Neuron (in vitro differentiated cells): ENCODE data around the gene MYOF.
"Not testable (repeated sequence)": the region's sequence is repeated elsewhere in the genome, so short reads cannot be mapped to it uniquely, and the experiment has no call there.

Source experiments
- H2AFZ ChIP-seq: one replicate; pipeline ENCODE4 v1.6.1; 2013; ENCODE audit warnings: low read depth, mild to moderate bottlenecking, inconsistent platforms, low read length, moderate library complexity
- H3K27me3 ChIP-seq: one replicate; pipeline ENCODE4 v1.6.1; 2013; ENCODE audit warnings: low read length; ENCODE audit not compliant: insufficient read depth
- H3K36me3 ChIP-seq: one replicate; pipeline ENCODE4 v1.6.1; 2013; ENCODE audit warnings: low read length; ENCODE audit not compliant: insufficient read depth
- H3K4me1 ChIP-seq: one replicate; pipeline ENCODE4 v1.6.1; 2013; ENCODE audit warnings: low read length; ENCODE audit not compliant: insufficient read depth
- H3K4me3 ChIP-seq: 2 replicates; pipeline ENCODE4 v1.5.1; 2013; ENCODE audit warnings: mild to moderate bottlenecking, low read length, moderate library complexity
- H3K9me3 ChIP-seq: one replicate; pipeline ENCODE4 v1.6.1; 2013; ENCODE audit warnings: low read length

The MYOF gene

DNA sequence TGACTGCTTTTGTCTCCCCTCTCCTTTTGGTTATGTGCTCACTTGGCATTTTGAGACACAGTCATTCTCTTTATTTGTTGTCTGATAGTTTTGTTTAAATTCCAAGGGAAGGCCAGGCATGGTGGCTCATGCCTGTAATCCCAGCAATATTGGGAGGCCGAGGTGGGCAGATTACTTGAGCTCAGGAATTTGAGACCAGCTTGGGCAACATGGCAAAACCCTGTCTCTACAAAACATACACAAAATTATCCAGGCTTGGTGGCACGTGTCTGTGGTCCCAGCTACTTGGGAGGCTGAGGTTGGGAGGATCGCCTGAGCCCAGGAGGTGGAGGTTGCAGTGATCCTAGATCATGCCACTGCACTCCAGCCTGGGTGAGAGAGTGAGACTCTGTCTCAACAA, 167.5 kb downstream of the MYOF start:
- H3K36me3 ChIP-seq, H3K4me1 ChIP-seq, H3K27me3 ChIP-seq: not testable (repeated sequence)

DNA sequence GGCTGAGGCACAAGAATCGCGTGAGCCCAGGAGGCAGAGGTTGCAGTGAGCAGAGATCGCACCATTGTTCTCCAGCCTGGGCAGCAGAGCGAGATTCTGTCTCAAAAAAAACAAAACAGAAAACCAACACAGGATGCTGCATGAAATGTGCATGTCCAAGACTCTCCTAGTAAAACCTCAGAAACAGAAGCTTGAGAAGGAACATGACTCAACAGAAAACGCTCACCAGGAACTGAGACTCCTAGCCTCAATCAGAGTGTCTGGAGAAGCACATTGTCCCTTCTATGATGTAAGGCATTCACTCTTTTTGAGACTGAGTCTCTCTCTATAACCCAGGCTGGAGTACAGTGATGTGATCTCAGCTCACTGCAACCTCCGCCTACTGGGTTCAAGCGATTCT, 168.3 kb downstream of the MYOF start:
- no peak overlapping the region for H2AFZ ChIP-seq
- no peaks in the 10 kb centered on the region for H3K36me3 ChIP-seq

More for the DNA sequence above, 167.5 kb downstream of the MYOF start:
- H2AFZ ChIP-seq, H3K4me3 ChIP-seq, H3K9me3 ChIP-seq: not testable (repeated sequence)

DNA sequence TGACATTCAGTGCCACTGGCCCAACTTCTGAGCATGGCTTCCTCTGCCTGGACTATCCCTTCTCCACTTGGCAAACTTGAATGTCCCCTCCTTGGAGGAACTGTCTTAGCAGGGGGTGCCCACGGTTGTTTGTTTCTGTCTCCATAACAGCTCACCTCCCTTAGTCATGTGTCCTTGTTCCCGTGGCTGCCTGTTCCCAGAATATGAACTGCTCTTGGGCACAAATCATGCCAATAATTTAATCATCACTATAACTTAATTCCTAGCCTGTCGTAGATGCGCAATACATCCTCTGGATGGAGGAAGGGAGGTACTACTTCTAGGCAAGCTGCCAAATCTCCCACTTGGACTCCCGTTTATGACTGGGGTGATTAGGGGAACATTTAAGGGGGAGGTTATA, 173.1 kb downstream of the MYOF start:
- H3K4me1 ChIP-seq: no peaks in the 10 kb centered on the region
- H3K27me3 ChIP-seq: no peaks in the 10 kb centered on the region
- no peaks in the 10 kb centered on the region for H3K36me3 ChIP-seq

More for the DNA sequence above, 168.3 kb downstream of the MYOF start:
- Histone ChIP-seq H3K27me3 (no peaks in the 10 kb centered on the region), H3K9me3 (no peaks in the 10 kb centered on the region), H3K4me3 (no peak overlapping the region), H3K4me1 (no peaks in the 10 kb centered on the region)

DNA sequence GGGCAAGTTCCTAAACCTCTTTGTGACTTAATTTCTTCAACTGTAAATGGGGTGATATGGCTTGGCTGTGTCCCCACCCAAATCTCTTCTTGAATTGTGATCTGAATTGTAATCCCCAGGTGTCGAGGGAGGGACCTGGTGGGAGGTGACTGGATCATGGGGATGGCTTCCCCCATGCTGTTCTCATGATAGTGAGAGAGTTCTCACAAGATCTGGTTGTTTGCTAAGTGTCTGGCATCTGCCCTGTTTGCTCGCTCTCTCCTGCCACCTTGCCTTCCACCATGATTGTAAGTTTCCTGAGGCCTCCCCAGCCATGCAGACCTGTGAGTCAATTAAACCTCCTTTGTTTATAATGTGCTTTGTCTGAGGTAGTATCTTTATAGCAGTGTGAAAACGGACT, 177.0 kb downstream of the MYOF start:
- H2AFZ ChIP-seq: no peak overlapping the region
- peaks cover 3% of the 10 kb centered on the region for H3K4me1 ChIP-seq
- H3K4me3 ChIP-seq: no peak overlapping the region
- no peaks in the 10 kb centered on the region for H3K36me3 ChIP-seq
- no peaks in the 10 kb centered on the region for H3K27me3 ChIP-seq
- H3K9me3 ChIP-seq: no peaks in the 10 kb centered on the region

More for the DNA sequence above, 173.1 kb downstream of the MYOF start:
- H3K9me3 ChIP-seq: no peaks in the 10 kb centered on the region
- H3K4me3 ChIP-seq: no peak overlapping the region
- no peak overlapping the region for H2AFZ ChIP-seq

DNA sequence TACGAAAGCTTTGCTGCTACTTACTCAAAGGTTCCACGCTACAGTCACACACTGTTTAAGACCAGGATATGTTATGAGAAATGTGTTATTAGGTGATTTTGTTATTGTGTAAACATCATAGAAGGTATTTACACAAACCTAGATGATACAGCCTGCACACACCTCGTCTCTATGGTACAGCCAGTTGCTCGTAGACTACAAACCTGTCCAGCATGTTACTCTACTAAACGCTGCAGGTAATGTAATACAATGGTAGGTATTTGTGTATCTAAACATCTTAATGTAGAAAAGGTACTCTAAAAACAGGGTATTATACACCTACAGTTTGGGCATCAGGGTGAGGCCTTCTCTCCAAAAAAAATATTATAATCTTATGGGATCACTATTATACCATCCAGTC, 181.2 kb downstream of the MYOF start:
- Histone ChIP-seq H3K4me3 (no peak overlapping the region), H3K36me3 (no peaks in the 10 kb centered on the region)

DNA sequence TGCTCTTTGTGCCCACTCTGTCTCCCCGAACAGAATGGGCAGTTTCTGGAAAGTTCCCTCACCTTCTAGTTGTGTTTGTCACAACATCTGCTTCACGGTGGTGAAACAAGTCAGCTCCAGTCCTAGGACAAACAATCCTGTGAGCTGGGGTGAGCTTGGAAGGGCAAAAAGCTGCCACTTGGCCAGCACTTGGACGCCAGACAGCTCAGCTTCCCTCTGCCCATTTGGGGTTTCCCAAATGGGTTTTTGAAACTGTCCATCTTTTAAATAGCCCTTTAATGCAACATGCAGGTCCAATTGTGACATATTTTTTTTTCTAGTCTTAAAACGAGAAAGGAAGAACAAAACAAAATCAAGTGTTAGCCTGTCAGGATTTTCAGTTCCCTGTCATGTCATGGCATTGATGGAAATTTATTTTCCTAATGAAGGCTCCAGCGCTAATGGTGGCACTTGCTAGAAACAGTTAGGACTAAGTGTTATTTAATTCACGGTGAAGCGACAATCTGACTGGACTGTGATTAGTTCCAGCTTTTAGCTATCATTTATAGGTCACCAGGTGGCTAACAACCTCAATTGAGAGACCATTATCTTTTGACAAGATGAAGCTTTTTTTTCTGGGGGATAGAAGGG, 181.7 kb downstream of the MYOF start:
- H2AFZ ChIP-seq: no peak overlapping the region
- H3K4me1 ChIP-seq: peaks cover 8% of the 10 kb centered on the region
- H3K4me3 ChIP-seq: no peak overlapping the region
- no peaks in the 10 kb centered on the region for H3K36me3 ChIP-seq
- H3K9me3 ChIP-seq: no peaks in the 10 kb centered on the region
- H3K27me3 ChIP-seq: no peaks in the 10 kb centered on the region

More for the DNA sequence above, 181.2 kb downstream of the MYOF start:
- Histone ChIP-seq H3K9me3 (no peaks in the 10 kb centered on the region), H2AFZ (no peak overlapping the region), H3K4me1 (peaks cover 8% of the 10 kb centered on the region), H3K27me3 (no peaks in the 10 kb centered on the region)

DNA sequence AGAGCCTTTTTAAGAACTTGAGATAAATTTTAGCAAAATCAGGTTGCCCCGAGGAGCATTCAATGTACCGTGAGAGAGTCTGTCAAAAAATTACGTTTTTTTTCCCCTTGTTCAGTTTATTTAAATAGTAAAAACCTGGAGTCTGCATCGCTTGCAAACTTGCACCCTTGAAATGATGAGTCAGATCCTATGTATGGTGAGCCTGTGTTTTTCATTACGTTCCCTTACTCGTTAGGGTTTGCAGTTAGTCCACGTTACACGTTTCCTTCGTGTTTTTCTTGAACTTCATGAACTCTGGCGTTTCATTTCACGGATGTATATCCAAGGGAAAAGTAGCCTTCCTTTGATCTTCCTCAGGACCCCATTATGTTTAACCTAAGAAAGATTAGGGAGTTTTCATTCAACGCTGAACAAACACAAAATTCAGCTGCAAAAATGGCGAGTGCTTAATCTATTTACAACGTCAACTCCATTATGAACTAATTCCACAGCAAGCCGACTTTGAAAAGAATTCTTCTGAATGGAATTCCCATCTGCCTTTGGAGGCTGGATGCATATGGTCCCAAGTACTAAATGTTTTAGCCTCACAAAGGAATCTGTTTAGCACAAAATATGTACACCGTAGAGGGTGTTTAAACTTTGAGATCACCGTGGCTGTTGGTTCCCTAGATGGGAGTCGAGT, 182.4 kb downstream of the MYOF start:
- Histone ChIP-seq H3K27me3 (no peaks in the 10 kb centered on the region), H3K9me3 (no peaks in the 10 kb centered on the region), H3K4me3 (no peak overlapping the region), H2AFZ (no peak overlapping the region), H3K4me1 (peaks cover 8% of the 10 kb centered on the region), H3K36me3 (no peaks in the 10 kb centered on the region)

DNA sequence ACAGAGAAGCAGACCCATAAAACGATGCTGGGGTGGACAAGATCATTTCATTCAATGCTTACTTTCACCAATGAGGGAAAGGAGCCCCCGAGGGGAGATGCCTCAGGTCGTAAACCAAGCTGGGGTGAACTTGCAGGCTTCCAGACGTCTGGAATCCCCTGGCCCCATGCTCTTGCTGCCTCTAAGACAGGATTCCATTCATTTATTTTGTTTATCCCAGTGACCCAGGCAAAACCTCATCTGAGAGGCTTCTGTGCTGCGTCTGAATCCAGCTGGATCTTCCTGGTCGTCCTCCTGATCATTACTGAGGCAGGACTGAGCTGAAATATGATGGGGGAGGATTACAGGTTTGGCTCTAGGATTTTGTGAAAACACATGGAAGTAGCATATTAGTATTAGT, 182.9 kb downstream of the MYOF start:
- peaks cover 8% of the 10 kb centered on the region for H3K4me1 ChIP-seq

DNA sequence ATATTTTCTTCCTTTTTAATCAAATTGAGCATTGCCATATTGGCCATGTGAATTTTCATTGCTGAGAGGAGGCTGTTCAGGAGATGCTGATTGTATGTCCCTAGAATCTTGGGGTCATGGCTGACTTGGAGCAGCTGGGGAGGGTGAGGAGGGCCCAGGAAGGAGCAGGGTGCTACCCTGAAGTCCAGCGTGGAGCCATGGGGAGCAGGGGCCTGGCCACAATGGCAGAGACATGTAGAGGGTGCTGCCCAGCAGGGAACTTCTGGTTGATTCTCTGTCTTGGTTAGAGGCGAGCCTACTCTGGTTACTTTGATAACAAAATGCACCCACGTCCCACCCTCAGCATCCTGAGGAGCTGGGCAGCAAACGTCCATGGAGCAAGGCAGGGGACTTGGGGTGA, 186.0 kb downstream of the MYOF start:
- H3K4me3 ChIP-seq: no peak overlapping the region
- peaks cover 8% of the 10 kb centered on the region for H3K4me1 ChIP-seq
- no peaks in the 10 kb centered on the region for H3K9me3 ChIP-seq
- H3K27me3 ChIP-seq: no peaks in the 10 kb centered on the region
- no peaks in the 10 kb centered on the region for H3K36me3 ChIP-seq
- H2AFZ ChIP-seq: no peak overlapping the region

More for the DNA sequence above, 182.9 kb downstream of the MYOF start:
- no peaks in the 10 kb centered on the region for H3K36me3 ChIP-seq
- no peak overlapping the region for H3K4me3 ChIP-seq
- H3K9me3 ChIP-seq: no peaks in the 10 kb centered on the region
- H3K27me3 ChIP-seq: no peaks in the 10 kb centered on the region
- H2AFZ ChIP-seq: no peak overlapping the region

DNA sequence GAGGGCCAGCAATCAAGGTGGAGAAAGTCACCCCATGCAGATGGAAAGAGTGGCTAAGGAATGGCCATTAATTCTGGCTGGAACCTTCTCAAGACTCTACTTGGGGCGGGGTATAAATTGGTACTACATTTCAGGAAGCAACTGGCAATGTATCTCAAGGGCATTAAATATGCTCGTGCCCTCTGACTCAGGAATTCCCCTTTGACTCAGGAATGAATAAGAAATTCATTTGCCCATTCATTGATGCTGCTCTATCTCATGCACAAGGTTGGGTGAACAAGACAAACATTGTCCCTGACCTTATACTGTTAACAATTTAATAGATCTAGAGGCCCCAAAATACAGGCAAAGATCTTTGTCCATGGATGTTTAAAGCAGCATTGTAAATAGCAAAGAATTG, 188.1 kb downstream of the MYOF start:
- no peaks in the 10 kb centered on the region for H3K4me1 ChIP-seq
- H3K36me3 ChIP-seq: no peaks in the 10 kb centered on the region
- H3K27me3 ChIP-seq: no peaks in the 10 kb centered on the region
- no peak overlapping the region for H3K4me3 ChIP-seq
- no peaks in the 10 kb centered on the region for H3K9me3 ChIP-seq
- no peak overlapping the region for H2AFZ ChIP-seq

DNA sequence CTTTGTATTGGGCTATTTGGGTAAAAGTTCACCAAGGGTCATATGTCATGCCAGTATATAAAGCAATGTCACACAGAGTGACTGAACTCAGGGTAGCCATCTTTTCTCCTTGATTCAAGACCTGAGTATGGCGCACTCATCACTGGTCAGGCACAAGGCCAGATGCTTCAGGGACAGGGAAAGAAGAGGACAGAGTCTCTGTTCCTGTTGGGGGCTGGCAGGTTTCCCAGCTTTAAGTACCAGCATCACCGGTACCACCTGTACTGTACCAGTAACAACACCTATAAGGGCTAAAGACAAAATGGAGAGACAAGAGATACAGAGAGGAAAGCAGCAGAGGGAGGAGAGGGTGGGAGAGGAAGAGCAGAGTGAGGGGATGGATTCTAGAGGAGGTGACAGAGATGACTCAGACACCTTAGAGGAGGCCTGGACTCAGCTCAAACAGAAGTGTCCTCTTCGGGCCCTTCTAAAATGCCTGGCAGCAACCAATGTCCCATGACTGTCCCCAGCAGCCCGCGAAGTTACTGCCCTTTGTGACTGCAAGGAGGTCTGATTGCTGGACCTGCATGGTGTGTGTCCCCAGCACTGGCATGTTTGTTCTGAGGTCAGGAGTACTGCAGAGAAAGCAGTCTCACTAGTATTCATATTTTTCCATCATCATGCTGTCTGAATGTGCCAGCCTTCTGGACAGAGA, 191.3 kb downstream of the MYOF start:
- no peak overlapping the region for H2AFZ ChIP-seq
- no peaks in the 10 kb centered on the region for H3K36me3 ChIP-seq
- no peaks in the 10 kb centered on the region for H3K27me3 ChIP-seq
- H3K4me3 ChIP-seq: no peak overlapping the region
- H3K4me1 ChIP-seq: no peaks in the 10 kb centered on the region
- no peaks in the 10 kb centered on the region for H3K9me3 ChIP-seq

DNA sequence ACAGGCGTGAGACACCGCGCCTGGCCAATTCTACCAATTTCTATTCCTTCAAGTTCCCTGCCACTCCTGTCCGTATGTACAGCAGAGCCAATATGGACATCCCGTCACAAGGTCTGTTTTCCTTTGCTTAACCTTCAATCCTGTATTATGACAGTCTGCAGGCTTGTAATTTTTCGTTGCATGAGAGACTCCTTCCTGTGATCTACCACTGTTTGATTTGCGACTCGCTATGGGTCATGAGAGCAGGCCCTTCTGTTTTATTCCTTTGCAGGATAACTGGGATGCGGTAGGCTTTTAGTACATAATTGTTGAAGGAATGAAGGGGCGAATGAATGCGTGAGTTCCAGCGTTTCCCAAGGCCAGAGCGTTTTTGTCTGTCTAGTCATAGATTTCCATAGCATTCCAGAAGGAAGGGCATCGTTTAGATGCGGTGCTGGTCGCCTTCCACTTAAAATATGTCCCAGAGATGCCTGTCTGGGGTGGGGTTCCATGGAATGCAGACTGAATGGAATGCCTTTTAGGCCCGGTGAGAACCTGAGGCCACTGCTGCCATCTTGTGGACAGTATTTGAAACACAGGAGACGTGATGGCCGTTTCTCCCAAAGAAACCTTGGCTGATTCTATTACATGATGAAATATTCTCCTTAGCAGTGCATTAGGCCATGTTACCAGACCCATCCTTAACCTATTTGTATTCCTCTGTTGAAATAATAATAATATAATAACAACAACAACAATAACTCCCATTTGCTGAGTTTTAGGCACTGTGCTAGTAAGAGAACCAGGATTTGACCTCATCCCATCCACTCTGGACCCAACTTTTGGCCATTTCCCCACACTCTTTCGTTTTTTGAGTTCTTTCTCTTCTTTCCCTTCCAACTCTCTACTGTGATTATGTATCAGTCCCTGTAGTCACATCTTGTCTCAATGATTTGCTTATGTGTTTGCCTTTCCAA, 193.2 kb downstream of the MYOF start:
- Histone ChIP-seq H3K4me1 (no peaks in the 10 kb centered on the region), H3K36me3 (no peaks in the 10 kb centered on the region), H3K27me3 (no peaks in the 10 kb centered on the region), H2AFZ (no peak overlapping the region), H3K4me3 (no peak overlapping the region), H3K9me3 (no peaks in the 10 kb centered on the region)

DNA sequence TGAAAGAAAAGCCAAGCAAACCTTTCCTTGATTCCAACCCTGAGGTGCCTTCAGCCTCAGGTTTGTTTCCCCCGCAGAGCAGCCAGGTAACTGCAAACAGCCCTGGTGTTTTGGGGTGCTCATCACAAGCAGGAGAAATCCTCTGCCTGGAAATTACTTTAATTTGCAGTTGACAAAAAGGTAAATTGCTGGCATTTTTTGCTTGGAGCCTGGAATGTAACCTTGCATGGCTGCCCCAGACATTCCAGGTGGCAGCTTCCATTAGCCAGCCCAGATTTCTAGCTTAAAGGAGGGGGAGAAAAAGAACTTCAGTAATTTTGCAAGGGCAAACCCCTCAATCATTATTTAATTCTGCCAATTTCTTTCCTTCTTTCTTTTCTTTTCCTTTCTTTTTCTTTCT, 194.4 kb downstream of the MYOF start:
- Histone ChIP-seq H3K36me3 (no peaks in the 10 kb centered on the region), H3K4me3 (no peak overlapping the region), H3K9me3 (no peaks in the 10 kb centered on the region), H3K27me3 (no peaks in the 10 kb centered on the region), H2AFZ (no peak overlapping the region), H3K4me1 (no peaks in the 10 kb centered on the region)
